HEK293 (cell line): Measurements from ENCODE around the gene CENPN.

Source experiments
- CTCF ChIA-PET: fragments of 350-600 bp; formaldehyde crosslinking; extraction: SDS; loops from one replicate; lab custom pipeline; 2021; ENCODE audit warnings: antibody characterized with exemption; lab: Yijun Ruan, JAX
- POLR2A ChIA-PET: fragments of 300-600 bp; formaldehyde crosslinking; extraction: SDS; loops from one replicate; lab custom pipeline; 2020; ENCODE audit warnings: antibody characterized with exemption, inconsistent platforms; lab: Yijun Ruan, JAX
- H3K27ac ChIP-seq: fragments of 200-500 bp; sonication (Bioruptor generic); 2 replicates; pipeline ENCODE4 v1.5.1; 2014; ENCODE audit warnings: low read depth, low read length, control low read depth, inconsistent platforms; ENCODE audit errors: extremely low read depth
- H3K36me3 ChIP-seq, 2 experiments: fragments of 200-500 bp in 1 of 2; sonication (Bioruptor generic) in 1 of 2; 1 replicate in 1 of 2; 2 replicates in 1 of 2; pipeline ENCODE4 v1.5.1; 2014 to 2017; ENCODE audit warnings: inconsistent platforms in 2 of 2, low read length in 2 of 2; ENCODE audit not compliant: control insufficient read depth in 2 of 2, insufficient read depth in 1 of 2
- H3K4me1 ChIP-seq: fragments of 200-500 bp; sonication (Bioruptor generic); 2 replicates; pipeline ENCODE4 v1.5.1; 2014; ENCODE audit warnings: mild to moderate bottlenecking, low read length, inconsistent platforms; ENCODE audit not compliant: control insufficient read depth, insufficient read depth
- H3K4me3 ChIP-seq: 2 replicates; pipeline ENCODE4 v1.5.1; 2011; ENCODE audit warnings: low read depth, mild to moderate bottlenecking, control low read depth, low read length, moderate library complexity
- H3K9me3 ChIP-seq: fragments of 200-500 bp; sonication (Bioruptor generic); 2 replicates; pipeline ENCODE4 v1.5.1; 2014; ENCODE audit warnings: low read depth, low read length, inconsistent platforms; ENCODE audit not compliant: control insufficient read depth, insufficient read depth
- HOXA7 ChIP-seq: sonication (generic); formaldehyde crosslinking; IDR thresholded peaks from 2 replicates; pipeline ENCODE4 v1.8.1; 2022; ENCODE audit warnings: missing genetic modification reagents, borderline replicate concordance
- MYNN ChIP-seq: fragments of 450-650 bp; formaldehyde crosslinking; IDR thresholded peaks from 2 replicates; pipeline ENCODE4 v1.5.1; 2016; ENCODE audit warnings: missing biosample characterization, missing genetic modification characterization, borderline replicate concordance
- PRDM1 ChIP-seq: fragments of 450-650 bp; formaldehyde crosslinking; IDR thresholded peaks from 2 replicates; pipeline ENCODE4; 2016; ENCODE audit warnings: missing biosample characterization, missing genetic modification characterization
- REPIN1 ChIP-seq: fragments of 450-650 bp; formaldehyde crosslinking; IDR thresholded peaks from 2 replicates; pipeline ENCODE4 v1.5.1; 2017; ENCODE audit warnings: missing biosample characterization, missing genetic modification characterization, low read depth
- SETDB1 ChIP-seq: IDR thresholded peaks from one replicate; pipeline ENCODE4 v1.6.1; 2017; ENCODE audit warnings: mild to moderate bottlenecking, low read length, moderate library complexity, mixed read lengths; ENCODE audit not compliant: insufficient read length
- SP2 ChIP-seq: fragments of 450-650 bp; formaldehyde crosslinking; IDR thresholded peaks from 2 replicates; pipeline ENCODE4 v1.5.1; 2016; ENCODE audit warnings: missing biosample characterization, missing genetic modification characterization
- ZBTB17 ChIP-seq: fragments of 450-650 bp; formaldehyde crosslinking; IDR thresholded peaks from 2 replicates; pipeline ENCODE4 v1.5.1; 2016; ENCODE audit warnings: missing biosample characterization, missing genetic modification characterization
- ZBTB20 ChIP-seq: fragments of 450-650 bp; formaldehyde crosslinking; IDR thresholded peaks from 2 replicates; pipeline ENCODE4 v1.5.1; 2016; ENCODE audit warnings: missing biosample characterization, missing genetic modification characterization
- ZBTB48 ChIP-seq: fragments of 450-650 bp; formaldehyde crosslinking; IDR thresholded peaks from 2 replicates; pipeline ENCODE4 v1.5.1; 2016; ENCODE audit warnings: missing biosample characterization, missing genetic modification characterization
- ZFP3 ChIP-seq: fragments of 450-650 bp; formaldehyde crosslinking; IDR thresholded peaks from 2 replicates; pipeline ENCODE4 v1.5.1; 2016; ENCODE audit warnings: low read depth, missing biosample characterization, missing genetic modification characterization
- ZNF138 ChIP-seq: fragments of 450-650 bp; formaldehyde crosslinking; IDR thresholded peaks from 2 replicates; pipeline ENCODE4 v1.5.1; 2016; ENCODE audit warnings: missing biosample characterization, missing genetic modification characterization, borderline replicate concordance
- ZNF155 ChIP-seq: fragments of 450-650 bp; formaldehyde crosslinking; IDR thresholded peaks from 2 replicates; pipeline ENCODE4 v1.5.1; 2016; ENCODE audit warnings: missing biosample characterization, missing genetic modification characterization
- ZNF23 ChIP-seq: fragments of 450-650 bp; formaldehyde crosslinking; IDR thresholded peaks from 2 replicates; pipeline ENCODE4 v1.5.1; 2016; ENCODE audit warnings: missing biosample characterization, missing genetic modification characterization, borderline replicate concordance
- ZNF248 ChIP-seq: fragments of 450-650 bp; formaldehyde crosslinking; IDR thresholded peaks from 2 replicates; pipeline ENCODE4 v1.5.1; 2017; ENCODE audit warnings: missing biosample characterization, missing genetic modification characterization
- ZNF292 ChIP-seq: fragments of 450-650 bp; formaldehyde crosslinking; IDR thresholded peaks from 2 replicates; pipeline ENCODE4 v1.5.1; 2016; ENCODE audit warnings: low read depth, missing biosample characterization, missing genetic modification characterization, borderline replicate concordance
- ZNF394 ChIP-seq: fragments of 450-650 bp; formaldehyde crosslinking; IDR thresholded peaks from 2 replicates; pipeline ENCODE4 v1.5.1; 2016; ENCODE audit warnings: missing biosample characterization, missing genetic modification characterization, mild to moderate bottlenecking, moderate library complexity, borderline replicate concordance
- ZNF423 ChIP-seq: fragments of 450-650 bp; formaldehyde crosslinking; IDR thresholded peaks from 2 replicates; pipeline ENCODE4 v1.5.1; 2016; ENCODE audit warnings: missing biosample characterization, missing genetic modification characterization
- ZNF530 ChIP-seq: fragments of 450-650 bp; formaldehyde crosslinking; IDR thresholded peaks from 2 replicates; pipeline ENCODE4 v1.5.1; 2016; ENCODE audit warnings: low read depth, missing biosample characterization, missing genetic modification characterization
- ZNF544 ChIP-seq: fragments of 450-650 bp; formaldehyde crosslinking; IDR thresholded peaks from 2 replicates; pipeline ENCODE4 v1.5.0; 2017; ENCODE audit warnings: missing biosample characterization, missing genetic modification characterization
- ZNF610 ChIP-seq: fragments of 450-650 bp; formaldehyde crosslinking; IDR thresholded peaks from 2 replicates; pipeline ENCODE4 v1.5.1; 2016; ENCODE audit warnings: missing biosample characterization, missing genetic modification characterization, borderline replicate concordance
- ZNF623 ChIP-seq: fragments of 450-650 bp; formaldehyde crosslinking; IDR thresholded peaks from 2 replicates; pipeline ENCODE4 v1.5.1; 2016; ENCODE audit warnings: missing biosample characterization, missing genetic modification characterization
- ZNF629 ChIP-seq: fragments of 450-650 bp; formaldehyde crosslinking; IDR thresholded peaks from 2 replicates; pipeline ENCODE4 v1.5.1; 2017; ENCODE audit warnings: missing biosample characterization, missing genetic modification characterization
- ZNF837 ChIP-seq: fragments of 450-650 bp; formaldehyde crosslinking; IDR thresholded peaks from 2 replicates; pipeline ENCODE4 v1.5.1; 2016; ENCODE audit warnings: missing biosample characterization, missing genetic modification characterization
- ZSCAN16 ChIP-seq: fragments of 450-650 bp; formaldehyde crosslinking; IDR thresholded peaks from 2 replicates; pipeline ENCODE4 v1.5.1; 2016; ENCODE audit warnings: missing biosample characterization, missing genetic modification characterization
- TF ChIP-seq, protein P1 (sequence below): fragments of 450-650 bp; formaldehyde crosslinking; IDR thresholded peaks from 2 replicates; pipeline ENCODE4 v1.5.1; 2017; ENCODE audit warnings: missing biosample characterization, missing genetic modification characterization
- TF ChIP-seq, protein P2 (sequence below): fragments of 450-650 bp; formaldehyde crosslinking; IDR thresholded peaks from 2 replicates; pipeline ENCODE4 v1.5.1; 2016; ENCODE audit warnings: missing biosample characterization, missing genetic modification characterization
- TF ChIP-seq, protein P3 (sequence below): fragments of 450-650 bp; formaldehyde crosslinking; IDR thresholded peaks from 2 replicates; pipeline ENCODE4 v1.5.1; 2016; ENCODE audit warnings: missing biosample characterization, missing genetic modification characterization
- TF ChIP-seq, protein P4 (sequence below): fragments of 450-650 bp; formaldehyde crosslinking; IDR thresholded peaks from 2 replicates; pipeline ENCODE4 v1.5.1; 2016; ENCODE audit warnings: missing biosample characterization, missing genetic modification characterization

Gene CENPN

DNA sequence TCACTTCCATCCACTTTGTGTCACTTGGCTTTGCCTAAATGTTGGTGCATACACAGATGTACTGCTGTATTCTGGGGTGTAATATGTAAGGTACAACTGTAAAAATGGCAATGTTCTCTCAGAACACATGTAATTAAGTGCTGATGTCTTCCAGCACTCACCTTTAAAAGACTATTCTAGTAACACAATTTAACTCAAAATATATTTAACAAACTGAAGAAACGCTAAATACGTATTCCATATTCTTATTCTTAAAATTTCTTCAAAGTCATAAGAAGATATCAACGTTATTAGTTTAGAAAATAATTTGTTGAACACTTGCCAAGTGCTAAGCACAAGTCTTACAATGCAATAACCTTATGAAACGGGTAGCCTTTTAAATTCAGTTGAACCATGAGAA is 4.0 kb upstream of the CENPN start:
- no peaks in the 10 kb centered on the region for H3K9me3 ChIP-seq
- H3K27ac ChIP-seq: no peak overlapping the region
- H3K4me1 ChIP-seq: 0 out of 2 replicates have a peak, but pooled peaks cover 3% of the 10 kb centered on the region
- ChIA-PET POLR2A (no interaction called here), CTCF (interaction anchor here (0.6 to 3.0 kb wide), 6 partner anchors 10 to 1937 kb away, joined by 3 to 13 read pairs (median 7); partner anchors contain the start of gene ATMIN)
- TF ChIP-seq SETDB1 (no peak), REPIN1 (tag by site-specific recombination) (no peak), MYNN (tag by site-specific recombination) (no peak), ZNF23 (tag by site-specific recombination) (no peak), HOXA7 (no peak), SP2 (tag by site-specific recombination) (no peak), ZNF623 (no peak), ZNF544 (tag by site-specific recombination) (no peak)
- TF ChIP-seq, protein P1, sequence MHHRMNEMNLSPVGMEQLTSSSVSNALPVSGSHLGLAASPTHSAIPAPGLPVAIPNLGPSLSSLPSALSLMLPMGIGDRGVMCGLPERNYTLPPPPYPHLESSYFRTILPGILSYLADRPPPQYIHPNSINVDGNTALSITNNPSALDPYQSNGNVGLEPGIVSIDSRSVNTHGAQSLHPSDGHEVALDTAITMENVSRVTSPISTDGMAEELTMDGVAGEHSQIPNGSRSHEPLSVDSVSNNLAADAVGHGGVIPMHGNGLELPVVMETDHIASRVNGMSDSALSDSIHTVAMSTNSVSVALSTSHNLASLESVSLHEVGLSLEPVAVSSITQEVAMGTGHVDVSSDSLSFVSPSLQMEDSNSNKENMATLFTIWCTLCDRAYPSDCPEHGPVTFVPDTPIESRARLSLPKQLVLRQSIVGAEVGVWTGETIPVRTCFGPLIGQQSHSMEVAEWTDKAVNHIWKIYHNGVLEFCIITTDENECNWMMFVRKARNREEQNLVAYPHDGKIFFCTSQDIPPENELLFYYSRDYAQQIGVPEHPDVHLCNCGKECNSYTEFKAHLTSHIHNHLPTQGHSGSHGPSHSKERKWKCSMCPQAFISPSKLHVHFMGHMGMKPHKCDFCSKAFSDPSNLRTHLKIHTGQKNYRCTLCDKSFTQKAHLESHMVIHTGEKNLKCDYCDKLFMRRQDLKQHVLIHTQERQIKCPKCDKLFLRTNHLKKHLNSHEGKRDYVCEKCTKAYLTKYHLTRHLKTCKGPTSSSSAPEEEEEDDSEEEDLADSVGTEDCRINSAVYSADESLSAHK (tag by site-specific recombination): no peak
- H3K36me3 ChIP-seq: no peaks in the 10 kb centered on the region
- H3K4me3 ChIP-seq: no peak overlapping the region

DNA sequence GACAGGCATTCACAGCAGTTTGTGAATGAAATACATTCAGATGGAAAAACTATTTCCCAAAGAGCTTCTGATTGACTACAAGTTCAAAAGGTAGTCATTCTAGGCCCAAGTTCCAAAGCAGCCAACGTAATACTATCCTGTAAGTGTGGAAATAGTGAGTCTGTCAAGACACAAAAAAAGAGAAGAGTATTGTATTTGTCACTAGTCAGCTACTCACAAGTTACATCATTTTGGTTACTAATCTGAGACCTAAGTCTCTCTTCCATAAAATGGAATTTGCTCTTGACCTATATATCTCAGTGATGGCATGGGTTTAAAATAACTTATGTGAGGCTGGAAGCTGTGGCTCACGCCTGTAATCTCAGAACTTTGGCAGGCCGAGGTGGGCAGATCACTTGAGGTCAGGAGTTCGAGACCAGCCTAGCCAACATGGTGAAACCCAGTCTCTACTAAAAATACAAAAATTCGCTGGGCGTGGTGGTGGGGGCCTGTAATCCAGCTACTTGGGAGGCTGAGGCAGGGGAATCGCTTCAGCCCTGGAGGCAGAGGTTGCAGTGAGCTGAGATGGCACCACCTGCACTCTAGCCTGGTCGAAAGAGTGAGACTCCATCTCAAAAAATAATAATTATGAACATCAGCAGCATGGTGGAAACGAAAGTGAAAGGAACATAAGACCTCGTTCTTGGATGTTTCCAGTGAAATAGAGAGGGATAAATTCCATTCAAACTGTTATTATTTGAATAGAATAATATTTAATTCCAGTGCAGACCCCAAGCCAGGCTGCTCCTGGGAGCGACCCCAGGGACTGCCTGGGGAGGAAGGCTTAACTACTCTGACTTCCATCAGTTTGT is 3.2 kb upstream of the CENPN start:
- Histone ChIP-seq H3K9me3 (no peaks in the 10 kb centered on the region), H3K4me1 (0 out of 2 replicates have a peak, but pooled peaks cover 3% of the 10 kb centered on the region), H3K36me3 (no peaks in the 10 kb centered on the region), H3K4me3 (no peak overlapping the region), H3K27ac (no peak overlapping the region)
- ChIA-PET POLR2A (no interaction called here), CTCF (interaction anchor here (0.5 to 3.0 kb wide), 17 partner anchors 9 to 1066 kb away, joined by 3 to 13 read pairs (median 4); partner anchors contain the start of gene ATMIN)
- TF ChIP-seq ZBTB17 (tag by site-specific recombination): no peak
- TF ChIP-seq, protein P2, sequence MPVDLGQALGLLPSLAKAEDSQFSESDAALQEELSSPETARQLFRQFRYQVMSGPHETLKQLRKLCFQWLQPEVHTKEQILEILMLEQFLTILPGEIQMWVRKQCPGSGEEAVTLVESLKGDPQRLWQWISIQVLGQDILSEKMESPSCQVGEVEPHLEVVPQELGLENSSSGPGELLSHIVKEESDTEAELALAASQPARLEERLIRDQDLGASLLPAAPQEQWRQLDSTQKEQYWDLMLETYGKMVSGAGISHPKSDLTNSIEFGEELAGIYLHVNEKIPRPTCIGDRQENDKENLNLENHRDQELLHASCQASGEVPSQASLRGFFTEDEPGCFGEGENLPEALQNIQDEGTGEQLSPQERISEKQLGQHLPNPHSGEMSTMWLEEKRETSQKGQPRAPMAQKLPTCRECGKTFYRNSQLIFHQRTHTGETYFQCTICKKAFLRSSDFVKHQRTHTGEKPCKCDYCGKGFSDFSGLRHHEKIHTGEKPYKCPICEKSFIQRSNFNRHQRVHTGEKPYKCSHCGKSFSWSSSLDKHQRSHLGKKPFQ (tag by site-specific recombination): no peak
- no peak for TF ChIP-seq ZBTB48
- no peak for TF ChIP-seq ZFP3 (tag by site-specific recombination)
- TF ChIP-seq ZNF292 (tag by site-specific recombination): no peak
- no peak for TF ChIP-seq PRDM1
- TF ChIP-seq ZSCAN16 (tag by site-specific recombination): no peak
- no peak for TF ChIP-seq ZNF530 (tag by site-specific recombination)
- TF ChIP-seq ZNF610 (tag by site-specific recombination): no peak
- TF ChIP-seq, protein P3, sequence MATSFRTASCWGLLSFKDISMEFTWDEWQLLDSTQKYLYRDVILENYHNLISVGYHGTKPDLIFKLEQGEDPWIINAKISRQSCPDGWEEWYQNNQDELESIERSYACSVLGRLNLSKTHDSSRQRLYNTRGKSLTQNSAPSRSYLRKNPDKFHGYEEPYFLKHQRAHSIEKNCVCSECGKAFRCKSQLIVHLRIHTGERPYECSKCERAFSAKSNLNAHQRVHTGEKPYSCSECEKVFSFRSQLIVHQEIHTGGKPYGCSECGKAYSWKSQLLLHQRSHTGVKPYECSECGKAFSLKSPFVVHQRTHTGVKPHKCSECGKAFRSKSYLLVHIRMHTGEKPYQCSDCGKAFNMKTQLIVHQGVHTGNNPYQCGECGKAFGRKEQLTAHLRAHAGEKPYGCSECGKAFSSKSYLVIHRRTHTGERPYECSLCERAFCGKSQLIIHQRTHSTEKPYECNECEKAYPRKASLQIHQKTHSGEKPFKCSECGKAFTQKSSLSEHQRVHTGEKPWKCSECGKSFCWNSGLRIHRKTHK: no peak
- TF ChIP-seq ZNF629 (tag by site-specific recombination): no peak
- TF ChIP-seq ZNF423 (tag by site-specific recombination): no peak
- TF ChIP-seq SETDB1: no peak
- TF ChIP-seq ZNF394 (tag by site-specific recombination): 0 out of 2 replicates have a peak, but pooled peaks have one; percentile 52
- TF ChIP-seq ZBTB20 (tag by site-specific recombination): no peak
- TF ChIP-seq ZNF248 (tag by site-specific recombination): no peak
- TF ChIP-seq, protein P4, sequence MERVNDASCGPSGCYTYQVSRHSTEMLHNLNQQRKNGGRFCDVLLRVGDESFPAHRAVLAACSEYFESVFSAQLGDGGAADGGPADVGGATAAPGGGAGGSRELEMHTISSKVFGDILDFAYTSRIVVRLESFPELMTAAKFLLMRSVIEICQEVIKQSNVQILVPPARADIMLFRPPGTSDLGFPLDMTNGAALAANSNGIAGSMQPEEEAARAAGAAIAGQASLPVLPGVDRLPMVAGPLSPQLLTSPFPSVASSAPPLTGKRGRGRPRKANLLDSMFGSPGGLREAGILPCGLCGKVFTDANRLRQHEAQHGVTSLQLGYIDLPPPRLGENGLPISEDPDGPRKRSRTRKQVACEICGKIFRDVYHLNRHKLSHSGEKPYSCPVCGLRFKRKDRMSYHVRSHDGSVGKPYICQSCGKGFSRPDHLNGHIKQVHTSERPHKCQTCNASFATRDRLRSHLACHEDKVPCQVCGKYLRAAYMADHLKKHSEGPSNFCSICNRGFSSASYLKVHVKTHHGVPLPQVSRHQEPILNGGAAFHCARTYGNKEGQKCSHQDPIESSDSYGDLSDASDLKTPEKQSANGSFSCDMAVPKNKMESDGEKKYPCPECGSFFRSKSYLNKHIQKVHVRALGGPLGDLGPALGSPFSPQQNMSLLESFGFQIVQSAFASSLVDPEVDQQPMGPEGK (tag by site-specific recombination): no peak
- TF ChIP-seq ZNF837: no peak
- TF ChIP-seq ZNF155 (tag by site-specific recombination): no peak
- TF ChIP-seq ZNF138 (tag by site-specific recombination): no peak
- no peak for TF ChIP-seq ZNF544 (tag by site-specific recombination)
